Hematopoietic multipotent progenitor cell treated with erythropoietin and hydrocortisone succinate and interleukin-3 and kit ligand, for 6 days (in vitro differentiated cells): Measurements from ENCODE around the gene FXYD2.

Source experiments
- DNase-seq: peaks from one replicate; pipeline ENCODE4 v3.0.0-alpha.2; 2015

Gene FXYD2

GRCh38 chr11:117795638-117796455 is 28.7 kb downstream of the FXYD2 start:
- no peak for DNase-seq

GRCh38 chr11:117794772-117795629 is 29.5 kb downstream of the FXYD2 start:
- DNase-seq: no peak

- no peak for DNase-seq
Observed at GRCh38 chr11:117794135-117794534, 30.4 kb downstream of the FXYD2 start.

GRCh38 chr11:117793583-117793982 is 31.0 kb downstream of the FXYD2 start:
- DNase-seq: no peak

GRCh38 chr11:117792992-117793391 is 31.6 kb downstream of the FXYD2 start:
- DNase-seq: no peak

- DNase-seq: no peak
Observed at GRCh38 chr11:117792241-117792640, 32.3 kb downstream of the FXYD2 start.

GRCh38 chr11:117790279-117790678 is 34.3 kb downstream of the FXYD2 start:
- DNase-seq: no peak

- DNase-seq: no peak
Observed at GRCh38 chr11:117789241-117789640, 35.3 kb downstream of the FXYD2 start.

GRCh38 chr11:117786135-117786870 is 38.2 kb downstream of the FXYD2 start:
- DNase-seq: no peak

GRCh38 chr11:117782101-117782500 is 42.4 kb downstream of the FXYD2 start:
- no peak for DNase-seq

- DNase-seq: no peak
Observed at GRCh38 chr11:117781627-117782026, 42.9 kb downstream of the FXYD2 start.

GRCh38 chr11:117780456-117780855 is 44.1 kb downstream of the FXYD2 start:
- no peak for DNase-seq

GRCh38 chr11:117774553-117774952 is 50.0 kb downstream of the FXYD2 start:
- no peak for DNase-seq

GRCh38 chr11:117772360-117772759 is 52.2 kb downstream of the FXYD2 start:
- DNase-seq: no peak

GRCh38 chr11:117771841-117772240 is 52.7 kb downstream of the FXYD2 start:
- DNase-seq: no peak

- DNase-seq: no peak
Observed at GRCh38 chr11:117771197-117771596, 53.3 kb downstream of the FXYD2 start.

GRCh38 chr11:117770061-117770460 is 54.5 kb downstream of the FXYD2 start:
- DNase-seq: no peak
